ENCODE data around the gene CDH4. TPM values are rescaled to one million over a fixed set of nuclear protein-coding genes. Genes with fewer than 3 reads are reported as not detected.

Gene CDH4
- total RNA-seq, 1 donor, result 0.18 TPM

DNA sequence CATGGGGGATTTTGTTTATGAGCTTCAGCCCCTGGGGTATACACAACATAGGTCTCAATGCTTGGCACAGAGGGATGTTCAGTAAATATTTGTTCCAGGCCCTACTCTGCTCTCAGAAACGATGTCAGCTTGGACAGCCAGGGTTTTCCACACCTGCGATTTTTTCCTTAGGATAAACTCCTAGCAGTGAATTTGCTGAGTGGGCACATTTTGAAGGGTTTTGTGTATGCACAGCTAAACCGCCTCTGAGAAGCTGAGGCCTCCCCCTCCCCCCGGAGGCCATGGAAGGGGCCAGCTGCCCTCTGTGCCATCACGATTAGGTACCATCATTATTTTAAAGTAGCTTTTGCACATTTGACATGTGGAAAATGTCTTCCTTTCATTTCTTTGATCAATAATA, 614.1 kb downstream of the CDH4 start:
- DNase-seq (ENCODE audit: low read depth), result no peak
- TF ChIP-seq, protein P1, sequence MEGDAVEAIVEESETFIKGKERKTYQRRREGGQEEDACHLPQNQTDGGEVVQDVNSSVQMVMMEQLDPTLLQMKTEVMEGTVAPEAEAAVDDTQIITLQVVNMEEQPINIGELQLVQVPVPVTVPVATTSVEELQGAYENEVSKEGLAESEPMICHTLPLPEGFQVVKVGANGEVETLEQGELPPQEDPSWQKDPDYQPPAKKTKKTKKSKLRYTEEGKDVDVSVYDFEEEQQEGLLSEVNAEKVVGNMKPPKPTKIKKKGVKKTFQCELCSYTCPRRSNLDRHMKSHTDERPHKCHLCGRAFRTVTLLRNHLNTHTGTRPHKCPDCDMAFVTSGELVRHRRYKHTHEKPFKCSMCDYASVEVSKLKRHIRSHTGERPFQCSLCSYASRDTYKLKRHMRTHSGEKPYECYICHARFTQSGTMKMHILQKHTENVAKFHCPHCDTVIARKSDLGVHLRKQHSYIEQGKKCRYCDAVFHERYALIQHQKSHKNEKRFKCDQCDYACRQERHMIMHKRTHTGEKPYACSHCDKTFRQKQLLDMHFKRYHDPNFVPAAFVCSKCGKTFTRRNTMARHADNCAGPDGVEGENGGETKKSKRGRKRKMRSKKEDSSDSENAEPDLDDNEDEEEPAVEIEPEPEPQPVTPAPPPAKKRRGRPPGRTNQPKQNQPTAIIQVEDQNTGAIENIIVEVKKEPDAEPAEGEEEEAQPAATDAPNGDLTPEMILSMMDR (IDR thresholded peaks at IDR 0.05; ENCODE audit: insufficient read depth, low read length), result no peak
- no peak overlapping the region for H3K4me3 ChIP-seq (ENCODE audit: low read depth, low read length)

DNA sequence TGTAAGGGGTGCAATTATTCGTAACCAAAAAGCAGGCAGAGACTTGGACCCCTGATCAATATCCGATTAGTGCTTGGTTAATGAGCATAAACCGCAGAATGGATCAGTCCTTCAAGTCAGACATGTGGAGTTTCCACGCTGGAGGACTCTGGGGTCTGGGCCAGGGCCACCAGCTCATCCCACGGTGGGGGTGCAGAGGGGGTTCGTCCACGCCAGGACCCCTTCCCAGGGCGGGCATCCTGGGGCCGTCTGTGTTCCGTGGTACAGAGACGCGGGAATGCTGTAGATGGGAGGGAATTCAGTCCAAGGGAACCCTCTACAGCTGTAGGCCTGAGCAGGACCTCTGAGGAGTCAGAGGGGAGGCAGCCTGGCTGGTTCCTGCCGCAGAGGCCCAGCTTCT, 615.9 kb downstream of the CDH4 start:
- TF ChIP-seq, protein P1 (IDR thresholded peaks at IDR 0.05; ENCODE audit: insufficient read depth, low read length), result no peak
- no peak overlapping the region for H3K4me3 ChIP-seq (ENCODE audit: low read depth, low read length)
- DNase-seq (ENCODE audit: low read depth), result no peak

DNA sequence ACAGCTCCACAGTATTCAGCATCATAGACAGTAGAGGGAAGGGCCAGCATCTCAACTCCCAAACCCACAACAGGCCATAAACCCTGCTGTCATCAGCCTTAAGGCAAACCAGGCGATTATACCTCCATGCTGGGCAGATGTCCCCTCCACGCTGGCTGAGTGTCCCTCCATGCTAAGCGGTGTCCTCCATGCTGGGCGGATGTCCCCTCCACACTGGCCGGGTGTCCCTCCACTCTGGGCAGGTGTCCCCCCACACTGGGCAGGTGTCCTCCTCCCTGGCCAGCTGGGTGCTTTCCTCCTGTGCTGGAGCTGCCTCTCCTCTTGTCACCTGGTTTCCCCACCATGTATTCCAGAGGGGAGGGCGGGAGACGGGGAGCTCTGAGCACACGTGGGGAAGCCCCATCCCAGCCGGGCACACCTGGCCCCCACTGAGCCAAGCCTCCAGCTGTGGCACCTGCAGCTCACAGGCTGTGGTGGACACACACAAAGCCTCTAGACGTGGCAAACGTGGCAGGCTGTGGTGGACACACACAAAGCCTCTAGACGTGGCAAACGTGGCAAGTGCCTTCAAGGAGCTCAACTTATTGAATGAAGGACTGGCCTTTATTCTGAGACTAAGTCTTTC, 616.5 kb downstream of the CDH4 start:
- no peak for DNase-seq (ENCODE audit: low read depth)
- H3K4me3 ChIP-seq (ENCODE audit: low read depth, low read length), result no peak overlapping the region
- TF ChIP-seq, protein P1 (IDR thresholded peaks at IDR 0.05; ENCODE audit: insufficient read depth, low read length), result no peak

DNA sequence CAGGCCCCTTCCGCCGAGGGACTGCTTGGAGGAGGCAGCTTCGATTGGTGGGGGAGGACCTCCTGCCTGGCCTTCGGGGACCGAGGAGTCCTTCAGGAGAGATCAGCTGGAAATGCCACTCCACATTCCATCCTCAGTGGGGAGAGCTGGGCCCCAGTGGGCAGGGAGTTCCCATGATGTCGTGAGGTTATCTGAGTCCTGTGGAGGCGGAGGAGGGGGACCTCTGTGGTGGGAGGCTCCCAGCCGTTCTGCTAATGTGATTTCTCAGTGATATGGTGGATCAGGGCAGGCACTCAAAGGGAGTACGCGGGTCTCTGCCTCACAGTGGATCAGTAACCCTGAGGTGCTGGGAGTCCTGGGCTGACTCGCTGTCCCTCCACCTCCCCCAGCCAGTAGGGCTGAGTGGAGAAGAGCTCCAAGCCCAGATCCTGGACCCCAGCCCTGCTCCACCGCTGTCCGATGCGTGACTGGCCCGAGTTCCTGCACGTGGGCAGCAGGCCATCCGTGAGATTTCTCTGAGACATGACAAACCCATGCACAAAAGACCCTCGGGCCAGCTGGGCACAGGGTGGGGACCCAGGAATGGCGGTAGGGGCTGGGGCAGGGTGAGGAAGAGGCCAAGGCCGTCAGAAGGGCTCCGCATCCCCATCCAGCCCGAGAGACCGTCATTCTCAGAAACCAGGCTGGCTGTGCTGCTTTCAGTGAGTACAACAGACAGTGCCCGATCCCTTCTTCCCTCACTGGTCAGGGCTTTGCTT, 617.9 kb downstream of the CDH4 start:
- TF ChIP-seq, protein P1 (IDR thresholded peaks at IDR 0.05; ENCODE audit: insufficient read depth, low read length), result no peak
- no peak overlapping the region for H3K4me3 ChIP-seq (ENCODE audit: low read depth, low read length)
- DNase-seq (ENCODE audit: low read depth), result no peak

DNA sequence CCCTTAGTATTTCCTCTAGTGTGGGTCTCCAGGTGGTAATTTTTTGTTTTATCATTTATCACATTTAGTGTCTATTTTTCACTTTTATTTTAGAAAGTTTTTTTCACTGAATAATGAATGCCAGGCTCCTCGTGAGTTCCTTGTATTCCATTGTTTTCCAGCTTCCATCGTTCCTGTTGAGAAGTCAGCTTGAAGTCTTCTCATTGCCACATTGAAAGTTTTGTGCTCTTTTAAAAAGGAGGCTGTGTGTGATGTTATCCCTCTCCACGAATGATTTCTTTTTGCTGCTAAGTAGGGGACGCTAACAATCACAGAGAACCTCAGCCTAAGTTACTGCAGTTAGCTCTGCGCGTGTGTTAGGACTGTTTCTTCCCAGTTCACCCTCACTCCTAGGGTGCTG, 619.1 kb downstream of the CDH4 start:
- TF ChIP-seq, protein P1 (IDR thresholded peaks at IDR 0.05; ENCODE audit: insufficient read depth, low read length), result no peak
- no peak for DNase-seq (ENCODE audit: low read depth)
- no peak overlapping the region for H3K4me3 ChIP-seq (ENCODE audit: low read depth, low read length)

DNA sequence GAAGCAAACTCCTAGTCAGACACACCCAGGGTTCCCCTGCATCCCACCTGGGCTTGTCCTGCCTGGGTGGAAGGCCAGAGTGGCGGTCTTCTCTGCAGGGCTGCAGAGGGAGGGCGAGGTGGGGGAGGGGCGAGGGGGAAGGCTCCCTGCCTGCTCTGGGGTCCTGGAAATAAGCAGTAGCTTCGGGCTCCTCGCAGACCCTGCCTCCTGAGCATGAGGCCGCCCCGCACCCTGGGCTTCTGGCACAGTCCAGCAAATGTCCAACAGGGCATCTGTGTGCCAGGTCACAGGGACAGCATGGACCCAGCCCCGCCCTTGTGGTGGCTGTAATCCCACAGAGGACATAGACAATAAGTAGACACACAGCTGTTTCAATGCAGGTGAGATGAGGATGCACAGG, 619.9 kb downstream of the CDH4 start:
- TF ChIP-seq, protein P1 (IDR thresholded peaks at IDR 0.05; ENCODE audit: insufficient read depth, low read length), result no peak
- no peak overlapping the region for H3K4me3 ChIP-seq (ENCODE audit: low read depth, low read length)
- DNase-seq (ENCODE audit: low read depth), result no peak
